ENCODE data around the gene MICU1. TPM values are rescaled to one million over a fixed set of nuclear protein-coding genes. Genes with fewer than 3 reads are reported as not detected.

MICU1 gene
- total and polyA plus RNA-seq, 10 of the 15 experiments (the other 5 are each of a cell fraction or from before 2014, with no cell fraction given), result 18.2 to 36.4 (median 22.2) TPM

GRCh38 chr10:72462261-72462660, 163.6 kb downstream of the MICU1 start:
- Histone ChIP-seq H3K9me3 (replicated peaks; ENCODE audit: control insufficient read depth, insufficient read depth, low read length) (no peaks in the 10 kb centered on the region), H2AFZ (ENCODE audit: control insufficient read depth, low read depth, low read length) (no peak overlapping the region), H3K4me3 (no peak overlapping the region), H3K27me3 (replicated peaks in 1 of 2; ENCODE audit: control insufficient read depth in 2 of 2, insufficient read depth in 2 of 2, low read length in 1 of 2) (no peaks in the 10 kb centered on the region), H3K79me2 (ENCODE audit: control insufficient read depth, insufficient read depth, low read length) (no peaks in the 10 kb centered on the region), H3K27ac (ENCODE audit: control insufficient read depth, insufficient read depth) (no peak overlapping the region), H3K4me2 (ENCODE audit: control insufficient read depth, insufficient read depth) (no peak overlapping the region), H3K9ac (ENCODE audit: control insufficient read depth, insufficient read depth, low read length) (no peak overlapping the region), H3K4me1 (ENCODE audit: control insufficient read depth, insufficient read depth, low read length) (no peaks in the 10 kb centered on the region), H3K36me3 (ENCODE audit: control insufficient read depth in 2 of 2, insufficient read depth in 2 of 2, low read length in 1 of 2) (no peaks in the 10 kb centered on the region), H4K20me1 (ENCODE audit: control insufficient read depth, insufficient read depth) (no peaks in the 10 kb centered on the region)
- no peak for ATAC-seq
- intact Hi-C loops (cut with micrococcal nuclease; ENCODE audit: unreplicated experiment) (no loop called here), in situ Hi-C loops (cut with MboI) (no loop called here)
- CTCF ChIA-PET, result interaction anchor here (0.7 to 1.4 kb wide), 2 partner anchors 14 to 601 kb away, joined by 3 read pairs; no protein-coding TSS in a partner anchor
- WGBS (ENCODE audit: insufficient coverage, insufficient replicate concordance, low lambda C conversion rate, missing lambda C conversion rate), result 82% methylated on average over 3 of the region's 3 CpGs
- DNase-seq (ENCODE audit: low read depth, low spot score), result no peak
- SMC1A ChIA-PET (ENCODE audit: uncharacterized antibody, unreplicated experiment), result interaction anchor here (0.6 to 1.5 kb wide), 5 partner anchors 9 to 406 kb away, joined by 3 to 8 read pairs (median 3); no protein-coding TSS in a partner anchor
- RAD21 ChIA-PET (ENCODE audit: unreplicated experiment), result interaction anchor here (0.9 to 1.5 kb wide), 3 partner anchors 17 to 414 kb away, joined by 3 read pairs; no protein-coding TSS in a partner anchor
- POLR2A ChIA-PET, result no interaction called here
- no TSS peak for BruUV-seq (replicated peaks)
- FAIRE-seq, result no peak
- TF ChIP-seq NFYA (IDR thresholded peaks at IDR 0.05; ENCODE audit: borderline replicate concordance, low read depth, low read length) (no peak), HDAC2 (IDR thresholded peaks at IDR 0.05) (no peak), YBX1 (IDR thresholded peaks at IDR 0.05) (no peak), ZNF274 (IDR thresholded peaks at IDR 0.05; ENCODE audit: insufficient read depth, insufficient read length) (no peak), CEBPZ (IDR thresholded peaks at IDR 0.05; ENCODE audit: low read depth, low read length) (no peak), SRF (IDR thresholded peaks at IDR 0.05; ENCODE audit: low read depth in 2 of 2, low read length in 2 of 2) (no peak), RFX5 (IDR thresholded peaks at IDR 0.05; ENCODE audit: low read depth, low read length) (no peak), EED (IDR thresholded peaks at IDR 0.05; ENCODE audit: low read depth) (no peak), STAT1 (conservative IDR thresholded peaks at IDR 0.05) (no peak), MXI1 (IDR thresholded peaks at IDR 0.05; ENCODE audit: low read depth, low read length) (no peak), ZNF207 (IDR thresholded peaks at IDR 0.05; ENCODE audit: borderline replicate concordance) (no peak), TCF12 (IDR thresholded peaks at IDR 0.05; ENCODE audit: low read depth, low read length) (no peak), CREB1 (IDR thresholded peaks at IDR 0.05; ENCODE audit: low read depth) (no peak), LARP7 (IDR thresholded peaks at IDR 0.05) (no peak), SREBF1 (IDR thresholded peaks at IDR 0.05; ENCODE audit: low read length) (no peak), MEF2A (IDR thresholded peaks at IDR 0.05; ENCODE audit: insufficient read depth, low read depth, low read length) (no peak)
- TF ChIP-seq, protein P1, sequence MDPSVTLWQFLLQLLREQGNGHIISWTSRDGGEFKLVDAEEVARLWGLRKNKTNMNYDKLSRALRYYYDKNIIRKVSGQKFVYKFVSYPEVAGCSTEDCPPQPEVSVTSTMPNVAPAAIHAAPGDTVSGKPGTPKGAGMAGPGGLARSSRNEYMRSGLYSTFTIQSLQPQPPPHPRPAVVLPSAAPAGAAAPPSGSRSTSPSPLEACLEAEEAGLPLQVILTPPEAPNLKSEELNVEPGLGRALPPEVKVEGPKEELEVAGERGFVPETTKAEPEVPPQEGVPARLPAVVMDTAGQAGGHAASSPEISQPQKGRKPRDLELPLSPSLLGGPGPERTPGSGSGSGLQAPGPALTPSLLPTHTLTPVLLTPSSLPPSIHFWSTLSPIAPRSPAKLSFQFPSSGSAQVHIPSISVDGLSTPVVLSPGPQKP (IDR thresholded peaks at IDR 0.05; ENCODE audit: low read depth, low read length), result no peak
- TF ChIP-seq, protein P2, sequence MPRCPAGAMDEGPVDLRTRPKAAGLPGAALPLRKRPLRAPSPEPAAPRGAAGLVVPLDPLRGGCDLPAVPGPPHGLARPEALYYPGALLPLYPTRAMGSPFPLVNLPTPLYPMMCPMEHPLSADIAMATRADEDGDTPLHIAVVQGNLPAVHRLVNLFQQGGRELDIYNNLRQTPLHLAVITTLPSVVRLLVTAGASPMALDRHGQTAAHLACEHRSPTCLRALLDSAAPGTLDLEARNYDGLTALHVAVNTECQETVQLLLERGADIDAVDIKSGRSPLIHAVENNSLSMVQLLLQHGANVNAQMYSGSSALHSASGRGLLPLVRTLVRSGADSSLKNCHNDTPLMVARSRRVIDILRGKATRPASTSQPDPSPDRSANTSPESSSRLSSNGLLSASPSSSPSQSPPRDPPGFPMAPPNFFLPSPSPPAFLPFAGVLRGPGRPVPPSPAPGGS (IDR thresholded peaks at IDR 0.05; ENCODE audit: borderline replicate concordance, insufficient read depth, low read depth, low read length, poor library complexity, severe bottlenecking), result no peak

All from GM12878 (cell line).